Astrocyte of the spinal cord (primary cell): ENCODE results near the gene BMPR1B.
"Not testable (repeated sequence)": the region's sequence is repeated elsewhere in the genome, so short reads cannot be mapped to it uniquely, and the experiment has no call there.

Source experiments
- DNase-seq: peaks from one replicate; pipeline ENCODE4 v3.0.0; 2011; ENCODE audit warnings: low read depth, low spot score
- H3K4me3 ChIP-seq: 2 replicates; pipeline ENCODE4 v1.5.1; 2011; ENCODE audit warnings: low read depth, mild to moderate bottlenecking, low read length, moderate library complexity
- in situ Hi-C: cut with HindIII; loops from 2 replicates; pipeline ENCODE4 v1.10.0; 2017; ENCODE audit warnings: low sequenced_read_pairs
- TF ChIP-seq, protein P1 (sequence below): IDR thresholded peaks from 2 replicates; pipeline ENCODE4 v1.5.1; 2012; ENCODE audit warnings: low read depth, mild to moderate bottlenecking, low read length, inconsistent platforms

BMPR1B gene

DNA sequence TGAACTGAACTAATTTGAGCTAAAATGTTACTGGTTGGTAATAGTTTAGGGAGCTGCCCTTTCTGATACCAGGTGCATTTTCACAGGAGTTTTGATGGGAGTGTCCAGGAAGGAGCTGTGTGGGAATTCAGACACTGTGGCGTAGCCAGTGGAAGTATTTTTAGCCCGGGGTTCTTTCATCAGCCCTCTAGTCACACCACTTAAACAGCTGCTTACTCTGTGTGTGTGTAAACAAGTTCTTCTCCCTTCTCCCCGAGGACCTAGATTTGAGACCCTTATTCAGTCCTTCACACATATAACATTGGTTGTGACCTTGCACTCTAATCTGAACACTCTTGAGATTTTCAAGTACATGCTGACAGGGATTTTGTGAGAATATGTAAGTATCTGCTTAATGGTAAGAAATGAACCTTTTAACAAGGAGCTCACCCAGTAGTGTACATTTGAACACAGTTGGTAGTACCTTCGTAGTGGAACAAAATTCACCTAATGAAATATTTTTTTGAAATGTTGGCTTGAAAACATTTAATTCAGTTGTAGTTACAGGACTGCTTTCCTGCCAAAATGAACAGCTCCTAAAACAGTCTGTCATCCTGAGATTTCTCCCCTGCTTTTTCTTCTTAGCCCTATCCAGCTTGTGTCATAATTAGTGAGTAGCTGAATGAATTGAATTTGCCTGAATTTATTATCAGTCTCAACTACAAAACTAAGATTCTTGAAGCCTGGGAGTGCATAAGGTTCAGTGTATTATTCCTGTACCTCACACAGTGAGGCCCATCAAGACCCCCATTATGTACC is 61.8 kb downstream of the BMPR1B start:
- no peak overlapping the region for H3K4me3 ChIP-seq
- DNase-seq, result no peak
- TF ChIP-seq, protein P1, sequence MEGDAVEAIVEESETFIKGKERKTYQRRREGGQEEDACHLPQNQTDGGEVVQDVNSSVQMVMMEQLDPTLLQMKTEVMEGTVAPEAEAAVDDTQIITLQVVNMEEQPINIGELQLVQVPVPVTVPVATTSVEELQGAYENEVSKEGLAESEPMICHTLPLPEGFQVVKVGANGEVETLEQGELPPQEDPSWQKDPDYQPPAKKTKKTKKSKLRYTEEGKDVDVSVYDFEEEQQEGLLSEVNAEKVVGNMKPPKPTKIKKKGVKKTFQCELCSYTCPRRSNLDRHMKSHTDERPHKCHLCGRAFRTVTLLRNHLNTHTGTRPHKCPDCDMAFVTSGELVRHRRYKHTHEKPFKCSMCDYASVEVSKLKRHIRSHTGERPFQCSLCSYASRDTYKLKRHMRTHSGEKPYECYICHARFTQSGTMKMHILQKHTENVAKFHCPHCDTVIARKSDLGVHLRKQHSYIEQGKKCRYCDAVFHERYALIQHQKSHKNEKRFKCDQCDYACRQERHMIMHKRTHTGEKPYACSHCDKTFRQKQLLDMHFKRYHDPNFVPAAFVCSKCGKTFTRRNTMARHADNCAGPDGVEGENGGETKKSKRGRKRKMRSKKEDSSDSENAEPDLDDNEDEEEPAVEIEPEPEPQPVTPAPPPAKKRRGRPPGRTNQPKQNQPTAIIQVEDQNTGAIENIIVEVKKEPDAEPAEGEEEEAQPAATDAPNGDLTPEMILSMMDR, result no peak
- in situ Hi-C loops, result no loop called here

DNA sequence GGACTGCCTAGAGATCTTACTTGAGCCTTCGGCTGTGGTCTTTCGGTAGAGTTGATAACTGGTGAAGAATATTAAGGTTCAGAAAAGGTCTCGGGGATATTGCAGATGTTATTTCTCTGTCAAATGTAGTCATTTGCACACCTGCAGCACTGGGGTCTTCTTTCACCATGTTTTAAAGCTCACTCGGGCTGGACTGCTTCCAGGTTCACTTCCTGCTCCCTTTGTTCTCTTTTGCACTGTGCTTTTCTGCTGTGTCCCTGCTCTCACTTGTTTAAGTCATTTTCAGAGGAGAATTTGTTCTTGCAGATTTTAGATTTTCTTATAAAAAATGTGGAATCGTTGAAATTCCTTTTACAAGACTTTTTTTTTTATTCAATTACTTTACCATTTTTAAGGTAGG is 68.5 kb downstream of the BMPR1B start:
- in situ Hi-C loops, result no loop called here
- TF ChIP-seq, protein P1, result no peak
- H3K4me3 ChIP-seq, result no peak overlapping the region
- no peak for DNase-seq

DNA sequence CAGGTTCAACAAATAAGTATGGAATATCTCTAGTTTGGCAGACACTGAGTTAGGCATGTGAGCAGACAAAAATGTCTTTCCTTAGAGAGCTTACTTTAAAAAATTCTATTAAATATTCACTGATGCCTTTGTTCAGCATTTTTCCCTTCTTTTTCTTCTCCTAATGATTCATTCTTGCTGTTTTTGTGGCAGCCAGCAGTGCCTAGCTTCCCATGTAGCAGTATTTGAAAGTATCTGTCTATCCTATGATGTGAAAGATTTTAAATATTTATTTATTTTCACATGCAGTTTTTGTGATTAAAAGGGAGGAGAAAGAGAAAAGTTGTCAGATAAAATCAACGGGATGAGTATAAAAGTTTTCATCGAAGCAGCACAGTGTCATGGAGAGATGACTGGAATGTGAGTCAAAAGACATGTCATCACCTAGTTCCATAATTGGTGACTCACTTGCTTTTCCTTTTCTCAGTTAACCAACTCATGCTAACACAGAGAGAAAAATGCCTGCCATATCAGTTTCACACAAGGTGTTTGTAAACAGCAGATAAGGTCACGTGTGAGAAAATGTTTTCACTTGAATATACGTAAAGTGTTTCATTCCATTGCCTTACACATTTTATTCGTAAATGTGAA is 69.8 kb downstream of the BMPR1B start:
- peak; percentile 78 for DNase-seq
- in situ Hi-C loops, result no loop called here
- TF ChIP-seq, protein P1, result no peak
- no peak overlapping the region for H3K4me3 ChIP-seq

DNA sequence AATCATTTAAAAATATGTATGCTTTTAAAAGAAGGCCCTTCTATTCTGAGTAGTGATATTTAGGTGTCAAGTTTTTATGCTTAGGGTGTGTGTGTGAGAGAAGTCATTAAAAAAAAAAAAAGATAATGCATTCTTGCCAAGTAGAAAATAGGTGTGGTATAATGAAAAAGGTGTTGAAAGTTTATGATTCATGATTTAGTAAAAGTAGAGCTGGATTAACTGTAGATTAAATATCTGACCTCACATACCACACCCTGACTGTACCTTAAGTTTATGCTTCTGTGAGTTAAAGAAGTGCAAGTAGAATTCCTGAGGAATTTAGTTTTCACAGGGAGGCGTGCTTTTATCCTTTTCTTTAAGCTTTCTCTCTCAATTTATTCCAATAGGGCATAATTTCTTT is 71.1 kb downstream of the BMPR1B start:
- no peak for DNase-seq
- in situ Hi-C loops, result no loop called here
- TF ChIP-seq, protein P1, result no peak
- no peak overlapping the region for H3K4me3 ChIP-seq

DNA sequence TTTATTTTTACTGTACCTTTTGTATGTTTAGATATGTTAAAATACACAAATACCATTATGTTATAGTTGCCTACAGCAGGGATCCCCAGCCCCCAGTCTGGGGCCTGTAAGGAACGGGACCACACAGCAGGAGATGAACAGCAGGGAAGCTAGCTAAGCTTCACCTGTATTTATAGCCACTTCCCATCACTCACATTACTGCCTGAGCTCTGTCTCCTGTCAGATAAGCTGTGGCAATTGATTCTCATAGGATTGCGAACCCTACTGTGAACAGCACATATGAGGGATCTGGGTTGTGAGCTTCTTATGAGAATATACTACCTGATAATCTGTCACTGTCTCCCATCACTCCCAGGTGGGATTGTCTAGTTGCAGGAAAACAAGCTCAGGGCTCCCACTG is 73.9 kb downstream of the BMPR1B start:
- in situ Hi-C loops, result no loop called here
- no peak for DNase-seq

DNA sequence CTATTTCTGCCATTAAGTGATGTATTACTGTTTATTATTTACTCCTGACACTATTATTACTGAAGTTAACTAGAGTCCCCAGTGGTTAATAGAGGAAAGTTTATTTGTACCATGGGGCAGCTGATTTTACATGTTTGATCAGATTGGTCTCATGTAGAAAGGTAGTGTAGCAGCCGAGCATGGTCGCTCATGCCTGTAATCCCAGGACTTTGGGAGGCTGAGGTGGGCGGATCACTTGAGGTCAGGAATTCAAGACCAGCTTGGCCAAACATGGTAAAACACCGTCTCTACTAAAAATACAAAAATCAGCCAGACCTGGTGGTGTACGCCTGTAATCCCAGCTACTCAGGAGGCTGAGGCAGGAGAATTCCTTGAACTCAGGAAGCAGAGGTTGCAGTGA is 74.6 kb downstream of the BMPR1B start:
- DNase-seq, in situ Hi-C loops, H3K4me3 ChIP-seq: not testable (repeated sequence)

More for the DNA sequence above, 73.9 kb downstream of the BMPR1B start:
- H3K4me3 ChIP-seq, result no peak overlapping the region
- TF ChIP-seq, protein P1, result no peak

DNA sequence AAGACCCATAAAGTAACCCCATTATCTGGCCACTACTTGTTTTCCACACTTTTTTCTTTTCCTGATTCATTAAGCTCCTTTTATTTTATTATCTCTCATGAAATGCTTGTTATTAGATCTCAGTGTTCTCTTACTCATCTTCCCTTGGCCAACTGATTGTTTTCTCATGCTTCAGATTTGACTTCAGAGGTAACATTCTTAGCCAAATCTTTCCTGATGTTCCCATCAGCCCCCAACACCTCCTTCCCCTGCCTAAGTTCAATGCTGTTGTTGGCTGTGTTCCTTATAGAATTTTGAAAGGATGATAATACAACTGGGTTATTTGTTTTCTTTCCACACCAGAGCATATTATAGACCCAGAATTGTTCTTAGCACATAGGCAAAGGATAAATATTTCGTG is 75.6 kb downstream of the BMPR1B start:
- H3K4me3 ChIP-seq, result no peak overlapping the region
- in situ Hi-C loops, result no loop called here
- peak; percentile 44 for DNase-seq
- TF ChIP-seq, protein P1, result no peak
